Adrenal gland (tissue), 12 donors: Measurements from ENCODE around the gene MAP1LC3B2. TPM values are rescaled to one million over a fixed set of nuclear protein-coding genes. Genes with fewer than 3 reads are reported as not detected.

Experiments
- DNase-seq, 7 donors: peaks; one replicate each; pipeline ENCODE4 v3.0.0-alpha.2; 2019 to 2020
- H3K27ac ChIP-seq, 5 donors: fragments of 200-600 bp; sonication (generic) in 4 of 5; 1 replicate in 3 of 5; 2 replicates in 2 of 5; pipeline versions ENCODE4 v1.5.1 to v1.8.0; 2016 to 2020; ENCODE audit warnings: mild to moderate bottlenecking in 1 of 5
- H3K27me3 ChIP-seq: fragments of 200-600 bp; 2 replicates; pipeline ENCODE4 v1.8.0; 2021
- H3K36me3 ChIP-seq, 2 donors: fragments of 200-600 bp; replicated peaks in 1 of 2; 1 replicate in 1 of 2; 2 replicates in 1 of 2; pipeline versions ENCODE4 v1.5.1 to v1.8.0; 2018 to 2022
- H3K4me1 ChIP-seq, 2 donors: fragments of 200-600 bp; replicated peaks in 1 of 2; 1 replicate in 1 of 2; 2 replicates in 1 of 2; pipeline versions ENCODE4 v1.5.1 to v1.8.0; 2018 to 2021
- H3K4me3 ChIP-seq, 4 donors: fragments of 200-600 bp; sonication (generic) in 3 of 4; one replicate each; pipeline ENCODE4 v1.5.1; 2016 to 2018
- H3K9me3 ChIP-seq, 3 donors: fragments of 200-600 bp; sonication (generic) in 1 of 3; replicated peaks in 1 of 3; 1 replicate in 2 of 3; 2 replicates in 1 of 3; pipeline versions ENCODE4 v1.5.1 to v1.8.0; 2016 to 2021
- CTCF ChIP-seq, 6 experiments: fragments of 450-650 bp in 4 of 6; fragments of 200-600 bp in 2 of 6; sonication (generic) in 1 of 6; IDR thresholded peaks; 1 replicate in 5 of 6; 2 replicates in 1 of 6; pipeline versions ENCODE4 v1.5.1 to v1.8.0; 2016 to 2021; ENCODE audit warnings: antibody characterized with exemption in 6 of 6, mild to moderate bottlenecking in 2 of 6, moderate library complexity in 1 of 6
- POLR2A ChIP-seq, 2 donors: fragments of 450-650 bp; IDR thresholded peaks; one replicate each; pipeline ENCODE4 v1.6.1; 2017; ENCODE audit warnings: antibody characterized with exemption in 2 of 2, mild to moderate bottlenecking in 2 of 2, moderate library complexity in 1 of 2
- WGBS, 4 donors: extraction: QIAGEN DNeasy Blood & Tissue Kit in 2 of 4; methylation state at CpG; one replicate each; pipeline versions ENCODE4 v1.1.5 to v1.1.7; 2013 to 2017; 5-methylcytosine and 5-hydroxymethylcytosine counted together
- intact Hi-C, 2 donors: fragments of 100-400 bp; cut with DNase I; formaldehyde crosslinking; loops; one replicate each; pipeline versions ENCODE4 v1.14.1 to v1.15.0; 2022 to 2023
- polyA plus RNA-seq, 3 donors: library from polyadenylated mRNA; stranded (reverse); fragments of 200-250 nt in 2 of 3; fragments of 350-450 nt in 1 of 3; fragmentation: Illumina TruSeq in 1 of 3; extraction: RNeasy Lipid Tissue Mini Kit (QIAGEN cat#74804) in 1 of 3; gene quantifications; one replicate each; pipeline ENCODE4 v1.2.3, GENCODE V29; 2013 to 2014
- total RNA-seq, 9 donors: library from RNA; depleted of rRNA in 4 of 9; stranded (reverse); fragments of >200 nt in 4 of 9; fragments of 120-200 nt in 1 of 9; fragmentation: NEBNext Ultra II Directional in 1 of 9; extraction: Animal tissue kit (Norgen Biotek cat#: 25700) in 1 of 9; gene quantifications; one replicate each; pipeline versions ENCODE4 v1.1.0 to v1.2.4, GENCODE V29; 2013 to 2023
- donor health status: healthy with polysubstance abuse.
- donor health status: Bipolar disorder and iron deficiency.
- donor health status: DM: yes; HTN: yes; CAD: no.
- donor health status: DM: no; HTN: no; CAD: no.
- donor health status: DM: no; HTN: no; CAD: no.
- donor health status: DM: yes; HTN: yes; CAD: no.

The MAP1LC3B2 gene
- total and polyA plus RNA-seq, 12 donors = 0.54 to 4.6 (median 1.4) TPM; not detected in 1

GRCh38 chr12:116582610-116583009 lies 23.4 kb downstream of the MAP1LC3B2 start:
- no peaks in the 10 kb centered on the region for H3K27me3 ChIP-seq
- peak in 4 of 7 donors; percentile 27 to 63 (median 31) for DNase-seq
- H3K27ac ChIP-seq = no peak overlapping the region
- H3K36me3 ChIP-seq = no peaks in the 10 kb centered on the region
- intact Hi-C loops = no loop called here
- H3K4me3 ChIP-seq = no peak overlapping the region
- H3K4me1 ChIP-seq = no peaks in the 10 kb centered on the region
- TF ChIP-seq CTCF (IDR thresholded peaks at IDR 0.05) (no peak), POLR2A (IDR thresholded peaks at IDR 0.05) (no peak)
- WGBS, 4 donors = 27 to 41% (median 34%) methylated on average over 11 of the region's 11 CpGs
- no peaks in the 10 kb centered on the region for H3K9me3 ChIP-seq

- Histone ChIP-seq H3K4me1 (no peaks in the 10 kb centered on the region), H3K4me3 (no peak overlapping the region), H3K9me3 (no peaks in the 10 kb centered on the region), H3K27me3 (no peaks in the 10 kb centered on the region), H3K36me3 (no peaks in the 10 kb centered on the region), H3K27ac (no peak overlapping the region)
- intact Hi-C loops = no loop called here
- 80 to 84% (median 83%) methylated on average over 6 of the region's 6 CpGs for WGBS, 4 donors
- no peak for TF ChIP-seq POLR2A (IDR thresholded peaks at IDR 0.05)
- TF ChIP-seq CTCF (IDR thresholded peaks at IDR 0.05) = no peak
- no peak for DNase-seq
Measured at GRCh38 chr12:116583129-116583694, 24.0 kb downstream of the MAP1LC3B2 start.

GRCh38 chr12:116587270-116587669 lies 28.1 kb downstream of the MAP1LC3B2 start:
- Histone ChIP-seq H3K27ac (no peak overlapping the region), H3K36me3 (no peaks in the 10 kb centered on the region), H3K27me3 (no peaks in the 10 kb centered on the region), H3K4me3 (no peak overlapping the region), H3K4me1 (no peaks in the 10 kb centered on the region), H3K9me3 (no peaks in the 10 kb centered on the region)
- 75 to 90% (median 85%) methylated on average over 2 of the region's 2 CpGs for WGBS, 4 donors
- DNase-seq = no peak
- intact Hi-C loops = no loop called here
- TF ChIP-seq POLR2A (IDR thresholded peaks at IDR 0.05) = no peak
- no peak for TF ChIP-seq CTCF (IDR thresholded peaks at IDR 0.05)

GRCh38 chr12:116588390-116589028 lies 29.3 kb downstream of the MAP1LC3B2 start:
- H3K36me3 ChIP-seq = no peaks in the 10 kb centered on the region
- 82 to 92% (median 88%) methylated on average over 5 of the region's 5 CpGs for WGBS, 4 donors
- no peaks in the 10 kb centered on the region for H3K4me1 ChIP-seq
- intact Hi-C loops = no loop called here
- no peak overlapping the region for H3K27ac ChIP-seq
- DNase-seq = no peak
- H3K27me3 ChIP-seq = no peaks in the 10 kb centered on the region
- H3K9me3 ChIP-seq = no peaks in the 10 kb centered on the region
- TF ChIP-seq CTCF (IDR thresholded peaks at IDR 0.05) (no peak), POLR2A (IDR thresholded peaks at IDR 0.05) (no peak)
- H3K4me3 ChIP-seq = no peak overlapping the region
